HEK293 (cell line): Measurements from ENCODE around the gene TRABD2A.

Experiments used
- CTCF ChIP-seq: fragments of 450-650 bp; formaldehyde crosslinking; IDR thresholded peaks from 2 replicates; pipeline ENCODE4 v1.5.1; 2016; ENCODE audit warnings: missing biosample characterization, missing genetic modification characterization
- PATZ1 ChIP-seq: fragments of 450-650 bp; formaldehyde crosslinking; IDR thresholded peaks from 2 replicates; pipeline ENCODE4 v1.5.1; 2016; ENCODE audit warnings: missing biosample characterization, missing genetic modification characterization
- WT1 ChIP-seq: fragments of 450-650 bp; formaldehyde crosslinking; IDR thresholded peaks from 2 replicates; pipeline ENCODE4 v1.5.1; 2016; ENCODE audit warnings: missing biosample characterization, missing genetic modification characterization
- ZBTB48 ChIP-seq: fragments of 450-650 bp; formaldehyde crosslinking; IDR thresholded peaks from 2 replicates; pipeline ENCODE4 v1.5.1; 2016; ENCODE audit warnings: missing biosample characterization, missing genetic modification characterization
- ZNF121 ChIP-seq: fragments of 450-650 bp; formaldehyde crosslinking; IDR thresholded peaks from 2 replicates; pipeline ENCODE4 v1.5.1; 2016; ENCODE audit warnings: missing biosample characterization, missing genetic modification characterization
- ZNF146 ChIP-seq: fragments of 450-650 bp; formaldehyde crosslinking; IDR thresholded peaks from 2 replicates; pipeline ENCODE4 v1.5.1; 2016; ENCODE audit warnings: missing biosample characterization, missing genetic modification characterization

GRCh38 chr2:84861539-84861938 lies 19.3 kb downstream of the TRABD2A start:
- no peak for TF ChIP-seq ZNF121 (tag by site-specific recombination)
- TF ChIP-seq CTCF (tag by site-specific recombination) = no peak
- TF ChIP-seq ZNF146 (tag by site-specific recombination) = no peak
- no peak for TF ChIP-seq WT1
- no peak for TF ChIP-seq PATZ1 (tag by site-specific recombination)
- no peak for TF ChIP-seq ZBTB48
